Fibroblast of lung (primary cell): ENCODE results near the gene AKR1A1.

ENCODE experiments used
- EZH2 ChIP-seq: IDR thresholded peaks from 2 replicates; pipeline ENCODE4 v1.5.1; 2012; ENCODE audit warnings: low read length, control low read depth, mild to moderate bottlenecking; ENCODE audit errors: missing control alignments
- TF ChIP-seq, protein P1 (sequence below), 2 donors: IDR thresholded peaks in 1 of 2; conservative IDR thresholded peaks in 1 of 2; 1 replicate in 1 of 2; 2 replicates in 1 of 2; pipeline ENCODE4 v1.5.1; 2011 to 2012; ENCODE audit warnings: low read length in 2 of 2, control low read depth in 1 of 2, inconsistent platforms in 1 of 2, low read depth in 1 of 2, mild to moderate bottlenecking in 1 of 2

- TF ChIP-seq, protein P1, sequence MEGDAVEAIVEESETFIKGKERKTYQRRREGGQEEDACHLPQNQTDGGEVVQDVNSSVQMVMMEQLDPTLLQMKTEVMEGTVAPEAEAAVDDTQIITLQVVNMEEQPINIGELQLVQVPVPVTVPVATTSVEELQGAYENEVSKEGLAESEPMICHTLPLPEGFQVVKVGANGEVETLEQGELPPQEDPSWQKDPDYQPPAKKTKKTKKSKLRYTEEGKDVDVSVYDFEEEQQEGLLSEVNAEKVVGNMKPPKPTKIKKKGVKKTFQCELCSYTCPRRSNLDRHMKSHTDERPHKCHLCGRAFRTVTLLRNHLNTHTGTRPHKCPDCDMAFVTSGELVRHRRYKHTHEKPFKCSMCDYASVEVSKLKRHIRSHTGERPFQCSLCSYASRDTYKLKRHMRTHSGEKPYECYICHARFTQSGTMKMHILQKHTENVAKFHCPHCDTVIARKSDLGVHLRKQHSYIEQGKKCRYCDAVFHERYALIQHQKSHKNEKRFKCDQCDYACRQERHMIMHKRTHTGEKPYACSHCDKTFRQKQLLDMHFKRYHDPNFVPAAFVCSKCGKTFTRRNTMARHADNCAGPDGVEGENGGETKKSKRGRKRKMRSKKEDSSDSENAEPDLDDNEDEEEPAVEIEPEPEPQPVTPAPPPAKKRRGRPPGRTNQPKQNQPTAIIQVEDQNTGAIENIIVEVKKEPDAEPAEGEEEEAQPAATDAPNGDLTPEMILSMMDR (conservative IDR thresholded peaks at IDR 0.05 in 1 of 2, IDR thresholded peaks at IDR 0.05 in 1 of 2; ENCODE audit: low read depth in 1 of 2, low read length in 2 of 2) = no peak
- TF ChIP-seq EZH2 = no peak
Measured at GRCh38 chr1:45557422-45557944, 6.9 kb downstream of the AKR1A1 start.
